ENCODE results near the gene MPHOSPH6.
"Not testable (repeated sequence)": the region's sequence is repeated elsewhere in the genome, so short reads cannot be mapped to it uniquely, and the experiment has no call there.

The MPHOSPH6 gene

GRCh38 chr16:82146556-82146955 lies 23.5 kb downstream of the MPHOSPH6 start (continued):
- no peak for TF ChIP-seq PPARA (CRISPR knock-in tag; IDR thresholded peaks at IDR 0.05; ENCODE audit: borderline replicate concordance)
- TF ChIP-seq CSDC2 (CRISPR knock-in tag; IDR thresholded peaks at IDR 0.05), result no peak
- no peak for TF ChIP-seq GLIS3 (CRISPR knock-in tag; IDR thresholded peaks at IDR 0.05)
- TF ChIP-seq PATZ1 (CRISPR knock-in tag; IDR thresholded peaks at IDR 0.05; ENCODE audit: borderline replicate concordance), result no peak
- TF ChIP-seq TOX (CRISPR knock-in tag; IDR thresholded peaks at IDR 0.05; ENCODE audit: borderline replicate concordance), result no peak
- TF ChIP-seq ZNF565 (CRISPR knock-in tag; conservative IDR thresholded peaks at IDR 0.05; ENCODE audit: low read depth), result no peak
- no peak for TF ChIP-seq SNAI2 (CRISPR knock-in tag; IDR thresholded peaks at IDR 0.05)

DNA sequence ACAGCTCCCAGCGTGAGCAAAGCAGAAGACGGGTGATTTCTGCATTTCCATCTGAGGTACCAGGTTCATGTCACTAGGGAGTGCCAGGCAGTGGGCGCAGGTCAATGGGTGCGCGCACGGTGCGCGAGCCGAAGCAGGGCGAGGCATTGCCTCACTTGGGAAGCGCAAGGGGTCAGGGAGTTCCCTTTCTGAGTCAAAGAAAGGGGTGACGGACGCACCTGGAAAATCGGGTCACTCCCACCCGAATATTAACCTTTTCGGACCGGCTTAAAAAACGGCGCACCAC lies 30.8 kb downstream of the MPHOSPH6 start:
- not testable (repeated sequence) for ATAC-seq

DNA sequence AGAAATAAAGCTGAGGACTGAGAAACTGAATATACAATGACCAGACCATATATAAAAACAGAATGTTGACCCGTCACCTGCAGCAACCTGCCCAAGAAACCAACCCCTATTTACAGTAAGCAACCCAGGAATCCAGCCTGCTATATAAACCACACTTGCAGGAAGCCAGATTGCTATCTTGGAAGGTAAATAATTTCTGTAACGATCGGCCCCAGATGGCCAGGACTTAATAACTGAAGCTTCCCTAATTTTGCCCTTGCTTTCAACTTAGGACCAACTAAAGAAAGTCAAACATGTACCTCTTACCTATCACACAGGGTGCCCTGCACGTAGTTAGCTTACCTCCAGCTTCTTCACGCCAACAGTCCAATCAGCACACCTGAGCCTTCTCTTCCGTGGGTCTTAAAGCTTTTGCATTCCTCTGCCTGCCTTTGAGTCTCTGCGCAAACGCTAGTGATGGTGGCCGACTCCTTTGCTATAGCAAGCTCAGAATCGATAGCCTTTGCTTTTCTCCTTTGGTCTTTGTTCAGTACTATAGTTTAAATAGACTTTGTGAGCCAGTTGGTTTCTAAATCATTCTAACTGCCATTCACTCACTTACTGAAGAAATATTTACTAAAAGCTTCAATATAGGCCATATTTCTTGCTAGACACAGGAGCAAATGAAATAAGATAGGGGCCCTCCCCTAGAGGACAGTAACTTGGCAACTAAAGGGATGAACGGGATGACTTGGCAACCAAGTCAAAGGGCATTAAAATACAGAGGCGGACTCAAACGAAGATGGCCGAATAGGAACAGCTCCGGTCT lies 31.3 kb downstream of the MPHOSPH6 start:
- TF ChIP-seq ZNF565 (CRISPR knock-in tag; conservative IDR thresholded peaks at IDR 0.05; ENCODE audit: low read depth), result no peak
- TF ChIP-seq GLIS3 (CRISPR knock-in tag; IDR thresholded peaks at IDR 0.05), result no peak
- TF ChIP-seq TCF4 (CRISPR knock-in tag; IDR thresholded peaks at IDR 0.05; ENCODE audit: borderline replicate concordance), result no peak
- no peak for TF ChIP-seq ZFP30 (CRISPR knock-in tag; IDR thresholded peaks at IDR 0.05)
- no peak for TF ChIP-seq ZNF70 (CRISPR knock-in tag; IDR thresholded peaks at IDR 0.05)
- TF ChIP-seq ZC3H10 (CRISPR knock-in tag; IDR thresholded peaks at IDR 0.05), result no peak
- TF ChIP-seq ZNF8 (CRISPR knock-in tag; IDR thresholded peaks at IDR 0.05), result no peak
- TF ChIP-seq RARB (CRISPR knock-in tag; IDR thresholded peaks at IDR 0.05), result no peak
- TF ChIP-seq, protein P1, sequence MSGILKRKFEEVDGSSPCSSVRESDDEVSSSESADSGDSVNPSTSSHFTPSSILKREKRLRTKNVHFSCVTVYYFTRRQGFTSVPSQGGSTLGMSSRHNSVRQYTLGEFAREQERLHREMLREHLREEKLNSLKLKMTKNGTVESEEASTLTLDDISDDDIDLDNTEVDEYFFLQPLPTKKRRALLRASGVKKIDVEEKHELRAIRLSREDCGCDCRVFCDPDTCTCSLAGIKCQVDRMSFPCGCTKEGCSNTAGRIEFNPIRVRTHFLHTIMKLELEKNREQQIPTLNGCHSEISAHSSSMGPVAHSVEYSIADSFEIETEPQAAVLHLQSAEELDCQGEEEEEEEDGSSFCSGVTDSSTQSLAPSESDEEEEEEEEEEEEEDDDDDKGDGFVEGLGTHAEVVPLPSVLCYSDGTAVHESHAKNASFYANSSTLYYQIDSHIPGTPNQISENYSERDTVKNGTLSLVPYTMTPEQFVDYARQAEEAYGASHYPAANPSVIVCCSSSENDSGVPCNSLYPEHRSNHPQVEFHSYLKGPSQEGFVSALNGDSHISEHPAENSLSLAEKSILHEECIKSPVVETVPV (CRISPR knock-in tag; IDR thresholded peaks at IDR 0.05), result no peak
- no peak for TF ChIP-seq ZFP3 (CRISPR knock-in tag; IDR thresholded peaks at IDR 0.05)
- no peak for TF ChIP-seq CSDC2 (CRISPR knock-in tag; IDR thresholded peaks at IDR 0.05)
- TF ChIP-seq PPARA (CRISPR knock-in tag; IDR thresholded peaks at IDR 0.05; ENCODE audit: borderline replicate concordance), result no peak
- no peak for TF ChIP-seq ISL1 (CRISPR knock-in tag; IDR thresholded peaks at IDR 0.05)
- no peak for TF ChIP-seq SNAI2 (CRISPR knock-in tag; IDR thresholded peaks at IDR 0.05)
- TF ChIP-seq, protein P2, sequence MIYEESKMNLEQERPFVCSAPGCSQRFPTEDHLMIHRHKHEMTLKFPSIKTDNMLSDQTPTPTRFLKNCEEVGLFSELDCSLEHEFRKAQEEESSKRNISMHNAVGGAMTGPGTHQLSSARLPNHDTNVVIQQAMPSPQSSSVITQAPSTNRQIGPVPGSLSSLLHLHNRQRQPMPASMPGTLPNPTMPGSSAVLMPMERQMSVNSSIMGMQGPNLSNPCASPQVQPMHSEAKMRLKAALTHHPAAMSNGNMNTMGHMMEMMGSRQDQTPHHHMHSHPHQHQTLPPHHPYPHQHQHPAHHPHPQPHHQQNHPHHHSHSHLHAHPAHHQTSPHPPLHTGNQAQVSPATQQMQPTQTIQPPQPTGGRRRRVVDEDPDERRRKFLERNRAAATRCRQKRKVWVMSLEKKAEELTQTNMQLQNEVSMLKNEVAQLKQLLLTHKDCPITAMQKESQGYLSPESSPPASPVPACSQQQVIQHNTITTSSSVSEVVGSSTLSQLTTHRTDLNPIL (CRISPR knock-in tag; IDR thresholded peaks at IDR 0.05; ENCODE audit: low read depth), result no peak
- TF ChIP-seq TOX (CRISPR knock-in tag; IDR thresholded peaks at IDR 0.05; ENCODE audit: borderline replicate concordance), result no peak
- no peak for TF ChIP-seq ESRRG (CRISPR knock-in tag; IDR thresholded peaks at IDR 0.05)
- no peak for TF ChIP-seq OSR1 (CRISPR knock-in tag; IDR thresholded peaks at IDR 0.05)
- no peak for TF ChIP-seq ARNTL (CRISPR knock-in tag; IDR thresholded peaks at IDR 0.05; ENCODE audit: borderline replicate concordance, low read depth)
- no peak for ATAC-seq

GRCh38 chr16:82137822-82138167 lies 32.2 kb downstream of the MPHOSPH6 start:
- no peak for ATAC-seq
- TF ChIP-seq ZFP30 (CRISPR knock-in tag; IDR thresholded peaks at IDR 0.05), result no peak
- no peak for TF ChIP-seq ISL1 (CRISPR knock-in tag; IDR thresholded peaks at IDR 0.05)
- no peak for TF ChIP-seq ZNF8 (CRISPR knock-in tag; IDR thresholded peaks at IDR 0.05)
- TF ChIP-seq OSR1 (CRISPR knock-in tag; IDR thresholded peaks at IDR 0.05), result no peak
- no peak for TF ChIP-seq SNAI2 (CRISPR knock-in tag; IDR thresholded peaks at IDR 0.05)
- TF ChIP-seq PPARA (CRISPR knock-in tag; IDR thresholded peaks at IDR 0.05; ENCODE audit: borderline replicate concordance), result no peak
- TF ChIP-seq CSDC2 (CRISPR knock-in tag; IDR thresholded peaks at IDR 0.05), result no peak
- TF ChIP-seq ZNF565 (CRISPR knock-in tag; conservative IDR thresholded peaks at IDR 0.05; ENCODE audit: low read depth), result no peak
- no peak for TF ChIP-seq ZC3H10 (CRISPR knock-in tag; IDR thresholded peaks at IDR 0.05)
- no peak for TF ChIP-seq BACH2 (CRISPR knock-in tag; IDR thresholded peaks at IDR 0.05; ENCODE audit: borderline replicate concordance)
- TF ChIP-seq, protein P2 (CRISPR knock-in tag; IDR thresholded peaks at IDR 0.05; ENCODE audit: low read depth), result no peak
